Mesenchymal stem cell (in vitro differentiated cells and primary cell): ENCODE results near the gene SYT14.
"Not testable (repeated sequence)": the region's sequence is repeated elsewhere in the genome, so short reads cannot be mapped to it uniquely, and the experiment has no call there.

Source experiments
- DNase-seq: peaks from one replicate; pipeline ENCODE4 v3.0.0-alpha.2; 2013
- H2AFZ ChIP-seq: one replicate; pipeline ENCODE4 v1.6.1; 2013; ENCODE audit warnings: low read depth, mild to moderate bottlenecking, control low read depth, inconsistent platforms, low read length, moderate library complexity
- H2AK5ac ChIP-seq: 2 replicates; pipeline ENCODE4 v1.6.1; 2013; ENCODE audit warnings: low read length, moderate library complexity, mild to moderate bottlenecking, inconsistent platforms; ENCODE audit not compliant: severe bottlenecking
- H2BK120ac ChIP-seq: one replicate; pipeline ENCODE4 v1.6.1; 2013; ENCODE audit warnings: low read depth, mild to moderate bottlenecking, inconsistent platforms, low read length, moderate library complexity
- H2BK12ac ChIP-seq, 2 experiments: one replicate each; pipeline ENCODE4 v1.6.1; 2013; ENCODE audit warnings: inconsistent platforms in 2 of 2, low read length in 2 of 2, mild to moderate bottlenecking in 2 of 2, moderate library complexity in 2 of 2, control low read depth in 1 of 2
- H2BK15ac ChIP-seq: one replicate; pipeline ENCODE4 v1.6.1; 2013; ENCODE audit warnings: mild to moderate bottlenecking, low read depth, inconsistent platforms; ENCODE audit not compliant: poor library complexity, severe bottlenecking
- H2BK5ac ChIP-seq: 2 replicates; pipeline ENCODE4 v1.6.1; 2013; ENCODE audit warnings: low read depth, mild to moderate bottlenecking, low read length, control low read depth, inconsistent platforms; ENCODE audit not compliant: poor library complexity, severe bottlenecking
- H3K14ac ChIP-seq, 2 experiments: one replicate each; pipeline ENCODE4 v1.6.1; 2013; ENCODE audit warnings: inconsistent platforms in 2 of 2, low read length in 2 of 2, control low read depth in 1 of 2, mild to moderate bottlenecking in 1 of 2, moderate library complexity in 1 of 2
- H3K18ac ChIP-seq, 2 experiments: one replicate each; pipeline ENCODE4 v1.6.1; 2013; ENCODE audit warnings: inconsistent platforms in 2 of 2, low read length in 2 of 2, control low read depth in 1 of 2, low read depth in 1 of 2, mild to moderate bottlenecking in 1 of 2
- H3K23ac ChIP-seq, 2 experiments: one replicate each; pipeline ENCODE4 v1.6.1; 2013; ENCODE audit warnings: inconsistent platforms in 2 of 2, low read length in 2 of 2, mild to moderate bottlenecking in 2 of 2, moderate library complexity in 2 of 2, control low read depth in 1 of 2
- H3K27ac ChIP-seq: 2 replicates; pipeline ENCODE4 v1.5.1; 2013; ENCODE audit warnings: mild to moderate bottlenecking, moderate library complexity, low read length, control low read depth, inconsistent platforms; ENCODE audit not compliant: poor library complexity, severe bottlenecking
- H3K27me3 ChIP-seq, 2 experiments: 2 replicates each; pipeline versions ENCODE4 v1.6.1 to v1.7.0; 2013; ENCODE audit warnings: low read length in 2 of 2, mild to moderate bottlenecking in 2 of 2, moderate library complexity in 2 of 2, control low read depth in 1 of 2, inconsistent platforms in 1 of 2; ENCODE audit not compliant: control insufficient read depth in 1 of 2, insufficient read depth in 1 of 2
- H3K36me3 ChIP-seq, 2 experiments: 2 replicates each; pipeline versions ENCODE4 v1.6.1 to v1.7.0; 2013; ENCODE audit warnings: low read length in 2 of 2, control low read depth in 1 of 2, inconsistent platforms in 1 of 2, low read depth in 1 of 2, mild to moderate bottlenecking in 1 of 2; ENCODE audit not compliant: insufficient read depth in 2 of 2, control insufficient read depth in 1 of 2
- H3K4ac ChIP-seq, 2 experiments: one replicate each; pipeline ENCODE4 v1.6.1; 2013; ENCODE audit warnings: inconsistent platforms in 2 of 2, low read length in 2 of 2, mild to moderate bottlenecking in 2 of 2, moderate library complexity in 2 of 2, control low read depth in 1 of 2, low read depth in 1 of 2
- H3K4me1 ChIP-seq: 2 replicates; pipeline ENCODE4 v1.6.1; 2013; ENCODE audit warnings: low read depth, low read length, control low read depth; ENCODE audit not compliant: control insufficient read depth, insufficient read depth
- H3K4me2 ChIP-seq: 2 replicates; pipeline ENCODE4 v1.6.1; 2013; ENCODE audit warnings: low read length, mild to moderate bottlenecking, inconsistent platforms; ENCODE audit not compliant: poor library complexity, severe bottlenecking
- H3K4me3 ChIP-seq, 2 experiments: 2 replicates each; pipeline versions ENCODE4 v1.5.1 to v1.7.0; 2013; ENCODE audit warnings: low read length in 2 of 2, mild to moderate bottlenecking in 2 of 2, control low read depth in 1 of 2, low read depth in 1 of 2; ENCODE audit not compliant: insufficient read depth in 1 of 2
- H3K79me1 ChIP-seq: replicated peaks from 2 replicates; pipeline ENCODE4 v1.6.1; 2013; ENCODE audit warnings: mild to moderate bottlenecking, control low read depth, low read length, inconsistent platforms; ENCODE audit not compliant: poor library complexity, severe bottlenecking
- H3K9ac ChIP-seq: 2 replicates; pipeline ENCODE4 v1.7.0; 2013; ENCODE audit warnings: mild to moderate bottlenecking, low read length, moderate library complexity
- H3K9me3 ChIP-seq: 2 replicates; pipeline ENCODE4 v1.7.0; 2013; ENCODE audit warnings: mild to moderate bottlenecking, low read length; ENCODE audit not compliant: control insufficient read depth
- H4K8ac ChIP-seq: one replicate; pipeline ENCODE4 v1.6.1; 2013; ENCODE audit warnings: inconsistent platforms, mild to moderate bottlenecking, low read length, moderate library complexity
- H4K91ac ChIP-seq: one replicate; pipeline ENCODE4 v1.6.1; 2013; ENCODE audit warnings: mild to moderate bottlenecking, low read length, inconsistent platforms
- WGBS: methylation state at CpG from one replicate; pipeline ENCODE4 v1.1.7; 2013; ENCODE audit warnings: mixed read lengths; 5-methylcytosine and 5-hydroxymethylcytosine counted together

The SYT14 gene

GRCh38 chr1:209978721-209979120 is 40.7 kb downstream of the SYT14 start:
- not testable (repeated sequence) for H3K36me3 ChIP-seq, H3K27me3 ChIP-seq, H3K18ac ChIP-seq, H3K4ac ChIP-seq, H4K8ac ChIP-seq, H2BK5ac ChIP-seq, H2AK5ac ChIP-seq, H3K27ac ChIP-seq, H2BK120ac ChIP-seq, H2BK15ac ChIP-seq, H2AFZ ChIP-seq, H2BK12ac ChIP-seq, H3K79me1 ChIP-seq, H3K14ac ChIP-seq, H4K91ac ChIP-seq, H3K4me2 ChIP-seq, H3K9ac ChIP-seq, H3K9me3 ChIP-seq, DNase-seq, H3K4me1 ChIP-seq, H3K4me3 ChIP-seq, H3K23ac ChIP-seq
- WGBS, result 77% methylated on average over 14 of the region's 14 CpGs

DNA sequence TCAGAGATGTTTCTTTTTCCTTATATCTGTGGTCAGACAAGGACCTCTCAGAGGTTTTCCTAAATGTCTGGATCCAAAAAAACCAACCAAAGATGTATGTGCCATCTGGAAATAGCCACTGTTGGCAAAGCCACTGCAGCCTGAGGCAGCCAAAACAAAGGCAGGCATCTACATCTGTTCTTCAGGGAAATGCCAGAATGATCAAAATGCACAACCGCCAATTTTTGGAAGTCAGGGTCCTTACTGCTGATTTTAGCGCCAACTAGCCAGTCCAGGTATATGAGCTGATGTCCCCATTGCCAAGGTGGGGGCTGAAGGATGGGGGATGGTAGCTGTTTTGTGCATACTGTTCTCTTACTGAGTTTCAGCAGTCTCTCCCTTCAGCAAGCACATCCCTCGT is 45.9 kb downstream of the SYT14 start:
- no peak overlapping the region for H2BK5ac ChIP-seq
- H3K4me1 ChIP-seq, result no peaks in the 10 kb centered on the region
- no peak overlapping the region for H3K9ac ChIP-seq
- H4K8ac ChIP-seq, result no peak overlapping the region
- H3K4me2 ChIP-seq, result no peak overlapping the region
- DNase-seq, result no peak
- peaks cover 0 to 2% of the 10 kb centered on the region in 2 experiments for H3K36me3 ChIP-seq
- H3K27me3 ChIP-seq, result peaks cover 0 to 3% of the 10 kb centered on the region in 2 experiments
- H3K23ac ChIP-seq, result no peak overlapping the region
- H4K91ac ChIP-seq, result no peak overlapping the region
- H3K18ac ChIP-seq, result no peak overlapping the region
- H2BK120ac ChIP-seq, result no peak overlapping the region
- WGBS, result 93% methylated on average over 2 of the region's 3 CpGs
- H2BK15ac ChIP-seq, result no peak overlapping the region
- H3K14ac ChIP-seq, result no peak overlapping the region
- H3K79me1 ChIP-seq, result peaks cover 16% of the 10 kb centered on the region
- no peaks in the 10 kb centered on the region for H3K9me3 ChIP-seq
- H2AK5ac ChIP-seq, result no peak overlapping the region
- no peak overlapping the region for H2AFZ ChIP-seq
- no peak overlapping the region for H2BK12ac ChIP-seq
- H3K4ac ChIP-seq, result no peak overlapping the region
- H3K27ac ChIP-seq, result no peak overlapping the region
- no peak overlapping the region for H3K4me3 ChIP-seq

DNA sequence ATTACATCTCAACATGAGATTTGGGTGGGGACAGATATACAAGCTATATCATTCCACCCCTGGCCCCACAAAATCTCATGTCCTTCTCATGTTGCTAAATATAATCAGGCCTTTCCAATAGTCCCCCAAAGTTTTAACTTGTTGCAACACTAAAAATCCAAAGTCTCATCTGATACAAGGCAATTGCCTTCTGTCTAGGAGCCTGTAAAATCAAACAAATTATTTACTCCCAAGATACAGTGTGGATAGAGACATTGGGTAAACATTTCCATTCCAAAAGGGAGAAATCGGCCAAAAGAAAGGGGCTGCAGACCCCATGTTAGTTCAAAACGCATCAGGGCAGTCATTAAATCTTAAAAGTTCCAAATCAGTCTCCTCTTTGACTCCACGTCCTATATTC is 47.0 kb downstream of the SYT14 start:
- H2AFZ ChIP-seq, result no peak overlapping the region
- no peak overlapping the region for H4K91ac ChIP-seq
- DNase-seq, result no peak
- no peaks in the 10 kb centered on the region for H3K4me1 ChIP-seq
- no peak overlapping the region for H3K23ac ChIP-seq
- H3K4me3 ChIP-seq, result no peak overlapping the region
- H3K79me1 ChIP-seq, result peaks cover 16% of the 10 kb centered on the region
- WGBS, result 84% methylated on average over 2 of the region's 3 CpGs
- H3K14ac ChIP-seq, result no peak overlapping the region
- no peak overlapping the region for H4K8ac ChIP-seq
- H3K4me2 ChIP-seq, result no peak overlapping the region
- peaks cover 0 to 3% of the 10 kb centered on the region in 2 experiments for H3K27me3 ChIP-seq
- no peak overlapping the region for H3K4ac ChIP-seq
- H3K9ac ChIP-seq, result no peak overlapping the region
- H2AK5ac ChIP-seq, result no peak overlapping the region
- no peaks in the 10 kb centered on the region for H3K9me3 ChIP-seq
- no peak overlapping the region for H2BK15ac ChIP-seq
- no peak overlapping the region for H3K27ac ChIP-seq
- H2BK12ac ChIP-seq, result no peak overlapping the region
- H3K18ac ChIP-seq, result no peak overlapping the region
- H2BK5ac ChIP-seq, result no peak overlapping the region
- H3K36me3 ChIP-seq, result peaks cover 0 to 2% of the 10 kb centered on the region in 2 experiments
- no peak overlapping the region for H2BK120ac ChIP-seq

DNA sequence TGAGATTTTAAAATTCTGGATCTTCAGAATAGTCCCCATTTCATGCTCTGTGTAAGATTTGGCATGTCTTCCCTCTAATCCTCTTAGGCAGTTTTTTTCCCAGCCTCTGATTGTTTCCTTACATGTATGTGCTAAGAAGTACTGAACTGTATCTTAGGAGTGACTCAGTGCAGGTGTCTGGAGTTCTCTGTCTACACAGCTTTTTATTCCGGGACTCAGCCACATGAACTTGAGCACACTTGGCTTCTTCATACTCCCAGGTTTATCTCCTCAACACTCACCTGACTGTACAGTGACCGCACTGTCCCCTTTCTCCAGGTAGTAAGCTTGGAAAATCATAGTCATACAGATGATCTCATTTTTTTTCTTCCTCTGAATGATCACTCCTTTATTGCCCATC is 50.7 kb downstream of the SYT14 start:
- Histone ChIP-seq H2BK15ac (no peak overlapping the region), H2AK5ac (no peak overlapping the region), H3K9ac (no peak overlapping the region), H3K27me3 (peaks cover 0 to 13% of the 10 kb centered on the region in 2 experiments), H3K23ac (no peak overlapping the region), H3K18ac (no peak overlapping the region), H3K36me3 (peaks cover 0 to 2% of the 10 kb centered on the region in 2 experiments), H3K9me3 (no peaks in the 10 kb centered on the region), H4K91ac (no peak overlapping the region), H3K4ac (no peak overlapping the region), H2BK12ac (no peak overlapping the region), H2AFZ (no peak overlapping the region), H4K8ac (no peak overlapping the region), H2BK120ac (no peak overlapping the region), H2BK5ac (no peak overlapping the region), H3K27ac (no peak overlapping the region), H3K4me1 (peaks cover 8% of the 10 kb centered on the region), H3K4me2 (no peak overlapping the region), H3K4me3 (no peak overlapping the region), H3K79me1 (peaks cover 11% of the 10 kb centered on the region), H3K14ac (no peak overlapping the region)
- no peak for DNase-seq
- WGBS, result 93% methylated on average over 2 of the region's 2 CpGs
